Measurements from ENCODE around the gene HECTD1. TPM values are rescaled to one million over a fixed set of nuclear protein-coding genes. Genes with fewer than 3 reads are reported as not detected.
A peak's percentile ranks its signal among the peaks of the same experiment; 100 is the strongest.
"Not testable (repeated sequence)": the region's sequence is repeated elsewhere in the genome, so short reads cannot be mapped to it uniquely, and the experiment has no call there.

Gene HECTD1
- total RNA-seq, 1 experiment from 2014 or later = 153 TPM

DNA sequence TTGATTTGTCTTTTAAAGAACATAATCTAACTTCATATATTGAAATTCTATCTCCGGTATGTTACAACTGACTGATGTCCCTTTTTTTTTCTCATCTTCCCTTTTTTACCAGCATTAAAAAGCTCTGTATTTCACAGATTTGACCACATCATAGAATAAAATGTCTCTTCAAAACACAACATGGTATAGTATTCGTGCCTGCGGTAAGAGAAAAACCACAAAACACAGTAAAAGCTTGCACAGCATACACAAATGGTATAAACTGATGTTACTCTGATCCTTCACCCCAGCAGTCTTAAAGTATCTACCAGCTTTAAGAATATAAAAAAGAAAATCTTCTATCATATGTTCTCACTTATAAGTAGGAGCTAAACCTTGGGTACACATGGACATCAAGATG lies 83.4 kb downstream of the HECTD1 start:
- Histone ChIP-seq H3K27ac (no peak overlapping the region), H3K9me3 (replicated peaks) (no peaks in the 10 kb centered on the region), H3K27me3 (no peaks in the 10 kb centered on the region), H3K36me3 (peaks cover 57% of the 10 kb centered on the region), H3K4me3 (no peak overlapping the region), H3K4me1 (no peaks in the 10 kb centered on the region)
- no peak for DNase-seq

DNA sequence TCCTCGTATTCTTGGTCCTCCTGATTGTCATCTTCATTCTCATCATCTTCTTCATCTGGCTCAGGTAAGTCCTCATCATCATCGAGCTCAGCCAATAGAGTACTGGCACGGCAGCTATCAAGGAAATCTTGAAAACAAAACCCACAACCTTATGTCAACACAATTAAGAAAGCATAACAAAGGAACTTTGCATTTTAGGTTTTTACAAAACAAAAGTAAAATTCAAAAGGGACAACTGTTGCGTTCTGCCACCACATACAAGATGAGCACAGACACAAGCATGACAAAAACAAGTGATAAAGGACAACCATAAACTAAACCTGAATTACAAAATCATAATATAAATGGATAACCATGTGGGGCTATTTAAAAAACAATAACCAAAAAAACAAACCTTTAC lies 84.7 kb downstream of the HECTD1 start:
- no peaks in the 10 kb centered on the region for H3K4me1 ChIP-seq
- H3K27me3 ChIP-seq = no peaks in the 10 kb centered on the region
- no peak overlapping the region for H3K4me3 ChIP-seq
- no peaks in the 10 kb centered on the region for H3K9me3 ChIP-seq (replicated peaks)
- no peak for DNase-seq
- peaks cover 54% of the 10 kb centered on the region for H3K36me3 ChIP-seq
- no peak overlapping the region for H3K27ac ChIP-seq

DNA sequence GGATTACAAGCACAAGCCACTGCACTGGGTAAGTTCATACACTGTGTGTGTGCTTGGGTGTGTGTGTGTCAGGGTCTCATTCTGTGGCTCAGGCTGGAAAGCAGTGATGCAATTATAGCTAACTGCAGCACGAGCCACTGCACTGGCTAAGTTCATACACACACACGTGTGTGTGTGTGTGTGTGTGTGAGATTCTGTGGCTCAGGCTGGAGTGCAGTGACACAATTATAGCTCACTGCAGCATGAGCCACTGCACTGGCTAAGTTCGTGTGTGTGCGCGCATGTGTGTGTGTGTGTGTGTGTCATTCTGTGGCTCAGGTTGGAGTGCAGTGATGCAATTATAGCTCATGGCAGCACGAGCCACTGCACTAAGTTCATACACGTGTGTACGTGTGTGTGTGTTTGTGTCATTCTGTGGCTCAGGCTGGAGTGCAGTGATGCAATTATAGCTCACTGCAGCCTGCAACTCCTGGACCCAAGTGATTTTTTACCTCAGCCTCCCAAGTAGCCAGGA lies 85.4 kb downstream of the HECTD1 start:
- Histone ChIP-seq H3K36me3 (peaks cover 54% of the 10 kb centered on the region), H3K4me3 (no peak overlapping the region), H3K4me1 (no peaks in the 10 kb centered on the region), H3K27ac (no peak overlapping the region), H3K9me3 (replicated peaks) (no peaks in the 10 kb centered on the region), H3K27me3 (no peaks in the 10 kb centered on the region)
- DNase-seq = no peak

DNA sequence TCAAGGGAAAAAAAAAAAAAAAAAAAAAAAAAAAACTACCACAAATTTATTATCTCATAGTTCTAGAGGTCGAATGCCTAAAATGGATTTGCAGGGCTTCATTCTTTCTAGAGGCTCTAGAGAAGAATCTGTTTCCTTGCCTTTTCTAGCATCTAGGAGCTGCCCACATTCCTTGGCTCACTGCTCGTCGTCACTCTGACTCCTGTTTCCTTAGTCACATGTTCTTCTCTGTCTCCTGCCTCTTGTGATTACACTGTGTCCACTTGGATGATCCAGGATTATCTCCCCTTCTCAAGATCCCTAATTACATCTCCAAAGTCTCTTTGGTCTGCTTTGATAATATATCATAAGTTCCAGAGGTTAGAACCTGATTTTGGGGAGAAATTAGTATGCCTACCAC lies 88.7 kb downstream of the HECTD1 start:
- no peaks in the 10 kb centered on the region for H3K27me3 ChIP-seq
- H3K27ac ChIP-seq = no peak overlapping the region
- no peak overlapping the region for H3K4me3 ChIP-seq
- no peaks in the 10 kb centered on the region for H3K4me1 ChIP-seq
- H3K36me3 ChIP-seq = peaks cover 77% of the 10 kb centered on the region
- no peaks in the 10 kb centered on the region for H3K9me3 ChIP-seq (replicated peaks)
- DNase-seq = no peak

DNA sequence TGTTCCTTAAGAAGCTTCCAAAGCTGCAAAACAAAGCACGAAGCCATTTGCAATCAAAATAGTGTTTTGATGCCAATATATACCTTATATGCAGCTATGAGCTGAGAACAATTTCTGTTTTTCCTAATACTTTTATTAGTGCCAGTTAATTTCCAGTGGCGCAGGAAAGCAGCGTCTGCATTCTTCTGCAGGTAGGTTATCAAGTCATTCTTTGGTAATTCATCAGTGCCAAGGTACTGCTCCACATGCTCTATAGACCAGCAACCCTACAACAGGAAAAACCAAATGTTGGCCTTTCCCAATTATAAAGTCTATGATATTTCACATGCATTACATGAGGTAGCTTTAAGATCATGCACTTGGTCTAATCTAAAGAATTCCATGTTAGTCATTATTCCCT lies 93.8 kb downstream of the HECTD1 start:
- DNase-seq = no peak
- Histone ChIP-seq H3K9me3 (replicated peaks) (no peaks in the 10 kb centered on the region), H3K36me3 (peaks cover 79% of the 10 kb centered on the region), H3K4me3 (no peak overlapping the region), H3K27me3 (no peaks in the 10 kb centered on the region), H3K4me1 (no peaks in the 10 kb centered on the region), H3K27ac (no peak overlapping the region)

DNA sequence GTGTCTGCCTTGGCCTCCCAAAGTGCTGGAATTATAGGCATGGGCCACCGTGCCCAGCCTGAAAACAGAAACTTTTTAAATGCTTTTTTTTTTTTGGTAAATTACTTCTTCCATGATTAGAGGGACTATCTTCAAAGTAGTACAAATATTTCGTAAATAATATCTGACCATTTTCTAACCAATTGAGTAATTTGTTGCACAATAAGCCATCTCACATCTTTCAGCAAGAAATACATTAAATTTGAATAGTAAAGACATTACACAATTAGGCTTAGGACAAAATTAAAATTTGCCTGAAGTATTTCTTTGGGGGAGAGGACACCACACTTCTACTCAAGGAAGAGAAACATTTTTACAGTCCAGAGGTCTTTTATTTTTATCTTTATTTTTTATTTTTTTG lies 96.7 kb downstream of the HECTD1 start:
- H3K36me3 ChIP-seq = peaks cover 72% of the 10 kb centered on the region
- H3K4me3 ChIP-seq = no peak overlapping the region
- H3K9me3 ChIP-seq (replicated peaks) = no peaks in the 10 kb centered on the region
- no peaks in the 10 kb centered on the region for H3K4me1 ChIP-seq
- H3K27ac ChIP-seq = no peak overlapping the region
- H3K27me3 ChIP-seq = no peaks in the 10 kb centered on the region
- DNase-seq = no peak

DNA sequence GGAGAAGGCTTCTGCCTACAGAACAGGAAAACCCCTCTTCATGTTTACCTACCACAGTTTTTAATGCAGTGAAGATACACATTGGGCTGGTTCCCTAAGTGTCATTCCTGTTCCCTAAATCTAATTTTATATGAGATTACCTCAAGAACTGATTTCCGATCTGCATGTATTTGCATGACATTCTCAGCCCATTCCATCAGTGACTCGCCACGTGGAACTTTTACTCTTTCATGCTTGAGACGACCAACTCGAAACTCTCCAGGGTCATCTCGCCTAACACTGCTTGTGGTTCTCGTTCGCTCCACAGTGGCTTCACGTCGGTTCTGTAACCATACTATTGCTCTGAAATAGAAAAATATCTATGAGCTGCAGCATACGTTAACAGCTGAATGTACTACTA lies 98.3 kb downstream of the HECTD1 start:
- Histone ChIP-seq H3K4me3 (no peak overlapping the region), H3K4me1 (no peaks in the 10 kb centered on the region), H3K9me3 (replicated peaks) (no peaks in the 10 kb centered on the region), H3K27ac (no peak overlapping the region), H3K27me3 (no peaks in the 10 kb centered on the region), H3K36me3 (peaks cover 67% of the 10 kb centered on the region)
- no peak for DNase-seq

DNA sequence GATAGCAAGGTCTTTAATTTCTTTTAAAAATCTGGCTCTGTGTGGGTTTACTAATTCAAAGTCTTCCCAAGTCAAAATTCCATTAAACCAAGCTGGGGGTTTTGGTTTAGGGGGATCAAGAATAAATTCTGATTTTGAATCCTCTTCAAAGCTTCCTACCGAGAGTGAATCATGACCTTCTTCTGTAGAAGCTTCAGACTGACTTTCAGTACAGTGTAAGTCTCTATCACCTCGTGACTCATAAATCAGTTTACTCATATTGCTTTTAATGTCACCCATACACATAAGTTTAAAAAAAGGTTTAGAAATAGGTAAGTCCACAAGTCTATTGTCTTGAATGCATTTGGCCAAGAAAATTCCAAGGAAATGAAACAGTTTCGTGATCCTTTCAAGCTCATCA lies 100.8 kb downstream of the HECTD1 start:
- Histone ChIP-seq H3K9me3 (replicated peaks) (no peaks in the 10 kb centered on the region), H3K4me3 (no peak overlapping the region), H3K27me3 (no peaks in the 10 kb centered on the region), H3K27ac (no peak overlapping the region), H3K36me3 (peaks cover 65% of the 10 kb centered on the region), H3K4me1 (no peaks in the 10 kb centered on the region)
- no peak for DNase-seq

DNA sequence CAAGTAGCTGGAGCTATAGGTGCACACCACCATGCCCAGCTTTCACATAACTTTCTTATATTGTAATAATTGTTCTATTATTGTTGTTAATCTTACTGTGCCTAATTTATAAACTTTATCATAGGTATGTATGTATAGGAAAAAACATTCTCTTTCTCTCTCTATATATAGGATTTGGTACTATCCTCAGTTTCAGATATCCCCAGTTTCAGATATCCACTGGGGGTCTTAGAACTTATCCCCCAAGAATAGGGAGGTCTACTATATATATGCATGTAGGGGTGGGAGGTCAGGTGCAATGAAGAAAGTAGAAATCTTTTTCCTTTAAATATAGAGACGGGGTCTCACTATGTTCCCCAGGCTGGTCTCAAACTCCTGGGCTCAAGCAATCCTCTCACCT lies 110.5 kb downstream of the HECTD1 start:
- H3K36me3 ChIP-seq = peaks cover 43% of the 10 kb centered on the region
- H3K27ac ChIP-seq = no peak overlapping the region
- no peak for DNase-seq
- H3K4me1 ChIP-seq = no peaks in the 10 kb centered on the region
- no peak overlapping the region for H3K4me3 ChIP-seq
- H3K27me3 ChIP-seq = no peaks in the 10 kb centered on the region
- H3K9me3 ChIP-seq (replicated peaks) = no peaks in the 10 kb centered on the region

DNA sequence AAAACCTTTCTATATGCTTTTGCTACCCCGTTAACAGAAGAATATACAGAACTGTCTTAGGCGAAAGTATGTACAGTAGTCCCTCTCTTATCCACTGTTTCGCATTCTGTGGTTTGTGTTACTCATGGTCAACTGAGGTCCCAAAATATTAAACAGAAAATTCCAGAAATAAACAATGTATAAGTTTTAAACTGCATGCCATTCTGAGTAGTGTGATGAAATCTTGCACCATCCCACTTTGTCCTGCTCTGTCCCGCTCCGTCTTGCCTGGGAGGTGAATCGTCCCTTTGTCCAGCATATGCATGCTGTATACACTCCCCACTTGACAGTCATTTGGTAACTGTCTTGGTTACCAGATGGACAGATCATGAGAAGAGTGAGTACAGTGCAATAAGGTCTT lies 111.3 kb downstream of the HECTD1 start:
- Histone ChIP-seq H3K4me3 (no peak overlapping the region), H3K27me3 (no peaks in the 10 kb centered on the region), H3K4me1 (no peaks in the 10 kb centered on the region), H3K27ac (no peak overlapping the region), H3K36me3 (peaks cover 36% of the 10 kb centered on the region), H3K9me3 (replicated peaks) (no peaks in the 10 kb centered on the region)
- DNase-seq = no peak

DNA sequence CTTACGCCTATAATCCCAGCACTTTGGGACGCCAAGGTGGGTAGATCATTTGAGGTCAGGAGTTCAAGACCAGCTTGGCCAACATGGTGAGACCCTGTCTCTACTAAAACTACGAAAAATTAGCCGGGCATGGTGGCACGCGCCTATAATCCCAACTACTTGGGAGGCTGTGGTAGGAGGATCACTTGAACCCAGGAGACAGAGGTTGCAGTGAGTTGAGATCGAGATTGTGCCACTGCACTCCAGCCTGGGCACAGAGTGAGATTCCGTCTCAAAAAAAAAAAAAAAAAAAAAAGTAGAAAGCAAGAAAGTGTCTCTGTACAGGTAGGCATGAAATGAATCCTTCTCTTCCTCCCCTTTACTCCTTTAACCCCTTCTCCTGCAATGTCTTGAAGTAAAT lies 111.8 kb downstream of the HECTD1 start:
- not testable (repeated sequence) for H3K9me3 ChIP-seq (replicated peaks); H3K4me1 ChIP-seq; H3K4me3 ChIP-seq; H3K27me3 ChIP-seq; DNase-seq; H3K27ac ChIP-seq
- peaks cover 32% of the 10 kb centered on the region for H3K36me3 ChIP-seq

DNA sequence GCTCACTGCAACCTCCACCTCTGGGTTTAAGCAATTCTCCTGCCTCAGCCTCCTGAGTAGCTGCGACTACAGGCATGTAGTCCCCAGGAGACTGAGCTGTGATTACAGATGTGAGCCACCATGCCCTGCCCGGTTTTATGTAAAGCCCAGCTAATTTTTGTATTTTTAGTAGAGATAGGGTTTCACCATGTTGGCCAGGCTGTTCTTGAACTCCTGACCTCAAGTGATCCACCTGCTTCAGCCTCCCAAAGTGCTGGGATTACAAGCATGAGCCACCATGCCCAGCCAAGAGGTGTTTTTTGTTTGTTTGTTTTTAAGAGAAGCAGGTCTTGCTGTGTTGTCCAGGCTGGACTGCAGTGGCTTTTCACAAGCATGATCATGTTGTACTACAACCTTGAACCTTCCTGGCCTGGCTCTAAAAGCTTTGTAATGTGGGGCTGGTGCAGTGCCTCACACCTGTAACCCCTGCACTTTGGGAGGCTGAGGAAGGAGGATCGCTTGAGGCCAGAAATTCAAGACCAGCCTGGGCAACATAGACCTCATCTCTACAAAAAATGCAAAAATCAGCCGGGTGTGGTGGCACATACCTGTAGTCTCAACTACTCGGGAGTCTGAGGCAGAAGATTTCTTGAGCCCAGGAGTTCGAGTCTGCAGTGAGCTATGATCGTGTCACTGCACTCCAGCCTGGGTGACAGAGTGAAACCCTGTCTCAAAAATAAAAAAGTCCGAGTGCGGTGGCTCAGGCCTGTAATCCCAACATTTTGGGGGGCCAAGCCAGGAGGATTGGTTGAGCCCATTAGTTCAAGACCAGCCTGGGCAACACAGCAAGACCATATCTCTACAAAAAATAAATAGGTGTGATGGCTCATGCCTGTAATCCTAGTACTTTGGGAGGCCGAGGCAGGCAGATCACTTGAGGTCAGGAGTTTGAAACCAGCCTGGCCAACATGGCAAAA lies 113.4 kb downstream of the HECTD1 start:
- not testable (repeated sequence) for DNase-seq

DNA sequence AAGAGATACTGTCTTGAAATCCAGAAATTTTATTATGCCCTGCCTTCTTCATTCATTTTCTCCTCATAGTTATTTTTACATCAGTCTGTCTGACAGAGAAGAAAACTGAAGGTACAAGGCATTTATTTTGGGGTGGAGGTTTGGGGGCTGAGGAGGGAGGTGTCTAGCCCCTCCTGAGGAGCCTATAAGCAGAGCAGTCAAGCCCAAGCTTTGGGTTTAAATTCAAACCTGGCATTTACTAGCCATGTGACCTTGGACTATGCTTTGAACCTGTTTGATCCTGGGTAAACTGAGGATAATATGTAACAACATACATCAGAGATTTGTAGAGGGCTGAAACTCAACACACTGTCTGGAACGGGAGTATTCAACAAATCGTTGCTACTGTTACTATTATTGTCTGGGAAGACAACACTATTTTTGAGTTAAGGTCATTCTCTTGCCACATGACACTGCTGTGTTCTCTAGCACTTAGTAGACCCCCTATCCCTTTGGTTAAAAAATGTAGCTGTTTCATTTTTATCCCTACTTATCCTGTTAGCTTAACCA lies 115.4 kb downstream of the HECTD1 start:
- Histone ChIP-seq H3K4me3 (no peak overlapping the region), H3K9me3 (replicated peaks) (no peaks in the 10 kb centered on the region), H3K36me3 (peaks cover 4% of the 10 kb centered on the region; the same call in 1 of the 2 replicates), H3K27ac (no peak overlapping the region), H3K27me3 (no peaks in the 10 kb centered on the region), H3K4me1 (peaks cover 8% of the 10 kb centered on the region; the same call in 1 of the 2 replicates)
- DNase-seq = no peak

More for the DNA sequence above, 113.4 kb downstream of the HECTD1 start:
- H3K27ac ChIP-seq; H3K4me3 ChIP-seq; H3K27me3 ChIP-seq; H3K9me3 ChIP-seq (replicated peaks); H3K4me1 ChIP-seq: not testable (repeated sequence)
- peaks cover 15% of the 10 kb centered on the region for H3K36me3 ChIP-seq

DNA sequence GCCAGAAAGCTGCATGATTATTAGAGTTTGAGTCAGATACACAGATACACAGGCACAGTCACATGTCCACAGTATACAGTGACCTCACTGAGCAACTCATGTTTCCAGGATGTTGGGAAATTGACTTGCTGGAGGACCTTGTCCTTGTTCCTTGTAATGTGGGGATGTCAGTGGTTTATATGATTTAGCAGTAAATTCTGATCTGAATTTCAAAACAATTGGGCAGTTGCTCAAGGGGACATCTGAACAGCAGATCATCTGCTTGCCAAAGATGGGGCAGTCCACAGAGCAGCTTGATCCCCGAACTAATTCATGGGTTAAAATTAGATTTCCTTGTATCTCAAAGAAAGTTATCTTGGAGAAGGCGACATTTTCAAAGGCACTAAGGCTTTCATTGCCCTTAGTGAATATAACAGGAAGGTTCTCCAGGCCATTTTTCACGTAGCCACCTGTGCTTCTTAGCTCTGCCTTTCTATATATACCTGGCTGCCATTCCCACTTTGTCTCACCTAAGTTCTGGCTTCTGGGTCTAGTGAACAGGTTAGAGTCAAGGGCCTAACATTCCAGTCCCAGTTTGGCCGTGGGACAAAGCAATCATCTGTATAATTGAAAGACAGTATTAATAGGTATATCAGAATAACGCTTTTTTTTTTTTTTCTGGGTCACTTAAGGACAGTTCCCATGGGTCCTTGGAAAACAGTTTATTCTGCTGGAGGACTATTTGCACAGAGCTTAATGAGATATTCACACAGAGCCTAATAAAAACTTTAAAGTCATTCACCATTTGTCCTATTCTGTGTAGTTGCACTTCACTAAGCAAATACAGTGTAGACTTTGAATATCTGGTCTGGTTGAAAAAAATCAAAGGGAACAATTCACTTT lies 116.5 kb downstream of the HECTD1 start:
- Histone ChIP-seq H3K4me3 (no peak overlapping the region), H3K4me1 (peaks cover 8% of the 10 kb centered on the region; the same call in 1 of the 2 replicates), H3K27ac (no peak overlapping the region), H3K27me3 (no peaks in the 10 kb centered on the region), H3K9me3 (replicated peaks) (no peaks in the 10 kb centered on the region), H3K36me3 (no peaks in the 10 kb centered on the region)
- peak in 1 of 2 experiments; percentile 24 for DNase-seq

DNA sequence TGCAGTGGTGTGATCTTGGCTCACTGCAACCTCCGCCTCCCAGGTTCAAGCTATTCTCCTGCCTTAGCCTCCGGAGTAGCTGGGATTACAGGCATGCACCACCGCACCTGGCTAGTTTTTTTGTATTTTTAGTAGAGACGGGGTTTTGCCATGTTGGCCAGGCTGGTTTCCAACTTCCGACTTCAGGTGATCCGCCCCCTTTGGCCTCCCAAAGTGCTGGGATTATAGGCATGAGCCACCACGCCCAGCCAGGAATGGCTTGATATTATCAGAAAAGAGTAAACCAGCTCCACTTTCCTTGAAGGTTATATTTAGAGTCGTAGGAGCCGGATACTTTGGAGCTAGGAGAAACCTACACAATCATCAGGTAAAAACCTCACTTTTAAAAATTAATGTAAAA lies 121.1 kb downstream of the HECTD1 start:
- not testable (repeated sequence) for H3K36me3 ChIP-seq; H3K27ac ChIP-seq; H3K27me3 ChIP-seq; H3K4me1 ChIP-seq; H3K9me3 ChIP-seq (replicated peaks); DNase-seq; H3K4me3 ChIP-seq

All from SJCRH30 (cell line).